Suppressor macrophage treated with lipopolysaccharide for 1 hour (primary cell): ENCODE results near the gene CELF1.

Experiments used
- DNase-seq, 3 donors: peaks; one replicate each; pipeline ENCODE4 v3.0.0-alpha.2; 2020 to 2022

CELF1 gene

GRCh38 chr11:47443028-47443700 is 109.8 kb downstream of the CELF1 start:
- DNase-seq = no peak

GRCh38 chr11:47442514-47442913 is 110.4 kb downstream of the CELF1 start:
- DNase-seq = no peak

GRCh38 chr11:47441421-47441820 is 111.5 kb downstream of the CELF1 start:
- DNase-seq = no peak

- no peak for DNase-seq
Measured at GRCh38 chr11:47440054-47440476, 112.9 kb downstream of the CELF1 start.

DNA sequence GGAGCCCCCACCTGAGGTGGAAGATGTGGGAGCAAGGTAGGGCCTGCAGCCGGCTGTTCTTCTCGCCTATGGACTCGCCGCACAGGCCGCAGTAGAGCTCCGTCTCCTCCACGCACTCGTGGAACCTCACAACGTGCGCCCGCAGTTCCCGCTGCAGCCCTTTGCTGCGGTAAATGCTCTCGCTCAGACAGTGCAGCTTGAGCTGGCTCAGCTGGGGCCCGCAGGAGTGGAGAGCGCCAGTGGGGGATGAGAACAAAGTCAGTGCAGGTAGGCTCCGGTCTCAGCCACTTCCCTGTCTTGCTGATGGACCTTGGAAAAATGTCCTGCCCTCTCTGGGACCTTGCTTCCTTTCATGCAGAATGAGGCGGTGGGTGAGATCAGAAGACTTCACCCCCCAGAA is 114.2 kb downstream of the CELF1 start:
- no peak for DNase-seq

- DNase-seq = no peak
Measured at GRCh38 chr11:47437746-47438418, 115.0 kb downstream of the CELF1 start.

DNA sequence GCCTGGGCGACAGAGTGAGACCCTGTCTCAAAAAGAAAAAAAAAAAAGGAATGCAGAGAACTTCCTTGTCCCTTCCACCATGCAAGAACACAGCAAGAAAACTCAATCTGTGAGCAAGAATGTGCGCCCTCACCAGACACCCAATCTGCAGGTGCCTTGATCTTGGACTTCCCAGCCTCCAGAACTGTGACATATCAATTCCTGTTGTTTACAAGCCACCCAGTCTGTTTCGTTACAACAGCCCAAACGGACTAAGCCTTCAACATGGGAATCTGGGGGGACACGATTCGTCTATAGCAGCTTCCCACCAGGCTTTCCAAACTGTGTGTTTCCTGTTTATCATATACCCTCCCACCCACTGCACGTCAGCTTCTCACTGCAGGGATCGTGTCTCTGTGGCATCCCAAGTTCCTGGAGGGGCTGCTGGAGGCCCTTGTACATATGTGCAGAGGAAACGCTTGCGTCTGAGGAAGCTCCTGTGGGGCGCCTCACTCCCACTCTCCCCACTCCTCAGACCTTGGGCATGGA is 115.7 kb downstream of the CELF1 start:
- DNase-seq = no peak

- no peak for DNase-seq
Measured at GRCh38 chr11:47436726-47437125, 116.2 kb downstream of the CELF1 start.

GRCh38 chr11:47435687-47436086 is 117.2 kb downstream of the CELF1 start:
- DNase-seq = no peak

- DNase-seq = no peak
Measured at GRCh38 chr11:47434011-47434786, 118.7 kb downstream of the CELF1 start.

DNA sequence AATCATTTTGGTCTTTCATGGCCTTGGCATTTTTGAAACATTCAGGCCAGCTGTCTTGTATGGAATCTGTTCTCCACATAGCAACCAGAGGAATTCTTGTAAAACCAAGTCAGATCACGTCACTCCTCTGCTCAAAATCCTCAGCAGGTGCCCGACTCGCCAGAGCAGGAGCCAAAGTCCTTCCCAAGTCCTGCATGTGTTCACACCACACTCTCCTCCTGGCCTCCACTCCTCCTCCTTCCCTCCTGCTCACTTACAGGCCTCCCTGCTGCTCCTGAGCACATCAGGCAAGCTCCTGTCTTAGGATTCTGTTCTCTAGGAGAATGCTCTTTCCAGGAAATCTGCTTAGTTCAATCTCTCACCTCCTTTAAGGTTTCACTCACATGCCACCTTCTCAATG is 119.8 kb downstream of the CELF1 start:
- no peak for DNase-seq

- DNase-seq = no peak
Measured at GRCh38 chr11:47431356-47432083, 121.4 kb downstream of the CELF1 start.

- DNase-seq = no peak
Measured at GRCh38 chr11:47430524-47430923, 122.4 kb downstream of the CELF1 start.

DNA sequence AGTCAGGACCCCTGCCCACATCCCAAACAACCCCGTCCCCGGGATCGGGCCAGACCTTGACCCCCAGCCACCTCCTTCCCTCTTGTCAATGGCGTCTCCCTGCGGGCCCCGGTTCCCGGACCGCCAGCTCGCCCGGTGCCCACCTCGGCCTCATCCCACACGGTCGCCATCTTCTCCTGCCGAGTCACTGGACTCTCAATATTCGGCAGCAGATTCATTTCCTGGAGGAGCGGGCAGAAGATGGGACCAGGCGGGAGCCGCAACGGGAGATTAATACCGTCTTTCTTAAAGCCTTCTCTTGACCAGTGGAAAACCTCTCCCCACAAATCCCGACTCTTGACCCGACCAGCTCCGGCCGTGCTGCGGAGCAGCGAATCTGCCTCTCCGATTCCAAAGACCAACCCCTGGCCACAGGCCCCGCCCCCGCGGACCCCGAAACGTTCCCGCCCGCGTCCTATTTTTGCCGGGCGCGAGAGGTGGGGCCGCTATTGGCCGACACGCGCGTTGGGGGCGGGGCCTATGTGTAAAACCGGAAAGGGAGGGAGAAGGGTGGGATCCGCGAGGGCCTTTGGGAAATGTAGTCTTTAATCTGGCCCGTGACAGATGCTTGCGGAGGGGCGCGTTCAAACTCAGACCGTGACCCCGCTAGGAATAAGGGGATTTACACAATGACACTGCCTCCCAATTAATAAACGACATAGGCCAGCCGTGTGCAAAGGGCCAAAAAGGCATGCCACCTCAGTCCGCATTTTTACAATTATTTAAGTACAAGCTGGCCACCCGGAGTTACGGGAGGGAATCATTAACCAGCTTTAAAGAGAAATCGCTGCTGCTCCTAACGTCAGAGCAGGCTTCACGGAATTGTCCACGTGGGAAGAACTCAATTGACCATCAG is 126.6 kb downstream of the CELF1 start, which contains the start of gene PSMC3:
Gene PSMC3 (minus strand): TSS at position 378 of the 895 bp plus-strand sequence. CDS start 160 bp downstream, at position 218.
- DNase-seq = peak; percentile 99 to 100 (median 100)

GRCh38 chr11:47425611-47426010 is 127.3 kb downstream of the CELF1 start:
- DNase-seq = peak in 1 of 3 donors; percentile 29

GRCh38 chr11:47418454-47419259 is 134.3 kb downstream of the CELF1 start:
- DNase-seq = no peak

GRCh38 chr11:47417712-47418111 is 135.2 kb downstream of the CELF1 start:
- no peak for DNase-seq

GRCh38 chr11:47415949-47416472 is 136.9 kb downstream of the CELF1 start:
- DNase-seq = no peak
